ENCODE results near the gene SUSD5.

The SUSD5 gene

DNA sequence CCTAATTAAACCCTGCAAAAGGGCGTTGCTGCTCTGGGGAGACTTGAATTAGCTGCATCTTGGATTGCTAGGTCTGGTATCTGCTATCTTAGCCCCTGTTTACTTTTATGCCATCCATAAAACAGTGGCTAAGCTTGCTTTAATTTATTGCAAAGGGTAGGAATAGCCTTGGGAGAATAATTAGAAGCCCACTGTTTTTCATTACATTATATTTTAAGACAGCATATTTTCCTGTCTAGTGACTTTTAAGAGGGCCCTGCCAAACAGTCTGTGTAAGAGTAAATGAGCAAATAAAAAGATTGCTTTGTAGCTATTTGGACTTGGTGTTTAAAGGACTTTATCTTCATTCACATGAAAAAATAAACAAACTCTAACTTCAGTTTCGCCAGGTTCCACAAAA lies 17.4 kb upstream of the SUSD5 start:
- ChIA-PET CTCF (interaction anchor here (0.7 kb wide), 1 partner anchor 317 kb away, joined by 6 read pairs; no protein-coding TSS in a partner anchor), POLR2A (no interaction called here)
- peak overlapping the region; percentile 43; the same call in 1 of the 2 replicates for H3K27ac ChIP-seq (ENCODE audit: extremely low read depth, low read depth, low read length)

More for the DNA sequence above, 17.4 kb upstream of the SUSD5 start:
- Histone ChIP-seq H3K9me3 (ENCODE audit: control insufficient read depth, insufficient read depth, low read depth, low read length) (no peaks in the 10 kb centered on the region), H3K4me1 (ENCODE audit: control insufficient read depth, insufficient read depth, low read length) (0 out of 2 replicates have a peak, but pooled peaks cover 5% of the 10 kb centered on the region), H3K36me3 (ENCODE audit: control insufficient read depth in 2 of 2, insufficient read depth in 1 of 2, low read length in 2 of 2) (no peaks in the 10 kb centered on the region), H3K4me3 (ENCODE audit: low read depth, low read length) (no peak overlapping the region)
- TF ChIP-seq ZXDB (tag by site-specific recombination; IDR thresholded peaks at IDR 0.05) (0 out of 2 replicates have a peak, but pooled peaks have one; percentile 48), FEZF1 (tag by site-specific recombination; IDR thresholded peaks at IDR 0.05) (peak; percentile 80), MZF1 (tag by site-specific recombination; IDR thresholded peaks at IDR 0.05; ENCODE audit: borderline replicate concordance) (no peak), SCRT1 (tag by site-specific recombination; IDR thresholded peaks at IDR 0.05; ENCODE audit: borderline replicate concordance) (0 out of 2 replicates have a peak, but pooled peaks have one; percentile 24), ZSCAN30 (tag by site-specific recombination; IDR thresholded peaks at IDR 0.05) (0 out of 2 replicates have a peak, but pooled peaks have one; percentile 57), ZNF843 (tag by site-specific recombination; IDR thresholded peaks at IDR 0.05) (peak; percentile 83), OVOL3 (tag by site-specific recombination; IDR thresholded peaks at IDR 0.05) (peak; percentile 40; the same call in 1 of the 2 replicates), TRIM28 (IDR thresholded peaks at IDR 0.05; ENCODE audit: borderline replicate concordance, low read length) (peak; percentile 46; the same call in 1 of the 2 replicates), ZNF555 (tag by site-specific recombination; conservative IDR thresholded peaks at IDR 0.05) (no peak), MEIS1 (CRISPR knock-in tag; IDR thresholded peaks at IDR 0.05; ENCODE audit: borderline replicate concordance) (no peak), ZNF561 (tag by site-specific recombination; IDR thresholded peaks at IDR 0.05; ENCODE audit: borderline replicate concordance) (no peak), ZNF423 (tag by site-specific recombination; IDR thresholded peaks at IDR 0.05) (0 out of 2 replicates have a peak, but pooled peaks have one; percentile 28), KLF7 (tag by site-specific recombination; IDR thresholded peaks at IDR 0.05; ENCODE audit: borderline replicate concordance) (peak; percentile 63; the same call in 1 of the 2 replicates), WT1 (tag by site-specific recombination; IDR thresholded peaks at IDR 0.05) (peak; percentile 48; the same call in 1 of the 2 replicates), HOXD13 (CRISPR knock-in tag; IDR thresholded peaks at IDR 0.05; ENCODE audit: borderline replicate concordance) (peak; percentile 62; the same call in 1 of the 2 replicates), ZBTB8A (tag by site-specific recombination; IDR thresholded peaks at IDR 0.05) (peak; percentile 69; the same call in 1 of the 2 replicates), TCF7L2 (IDR thresholded peaks at IDR 0.05; ENCODE audit: borderline replicate concordance, low read depth, low read length) (peak; percentile 55; the same call in 1 of the 2 replicates), GLIS1 (tag by site-specific recombination; IDR thresholded peaks at IDR 0.05) (peak; percentile 40)
- TF ChIP-seq, protein P1, sequence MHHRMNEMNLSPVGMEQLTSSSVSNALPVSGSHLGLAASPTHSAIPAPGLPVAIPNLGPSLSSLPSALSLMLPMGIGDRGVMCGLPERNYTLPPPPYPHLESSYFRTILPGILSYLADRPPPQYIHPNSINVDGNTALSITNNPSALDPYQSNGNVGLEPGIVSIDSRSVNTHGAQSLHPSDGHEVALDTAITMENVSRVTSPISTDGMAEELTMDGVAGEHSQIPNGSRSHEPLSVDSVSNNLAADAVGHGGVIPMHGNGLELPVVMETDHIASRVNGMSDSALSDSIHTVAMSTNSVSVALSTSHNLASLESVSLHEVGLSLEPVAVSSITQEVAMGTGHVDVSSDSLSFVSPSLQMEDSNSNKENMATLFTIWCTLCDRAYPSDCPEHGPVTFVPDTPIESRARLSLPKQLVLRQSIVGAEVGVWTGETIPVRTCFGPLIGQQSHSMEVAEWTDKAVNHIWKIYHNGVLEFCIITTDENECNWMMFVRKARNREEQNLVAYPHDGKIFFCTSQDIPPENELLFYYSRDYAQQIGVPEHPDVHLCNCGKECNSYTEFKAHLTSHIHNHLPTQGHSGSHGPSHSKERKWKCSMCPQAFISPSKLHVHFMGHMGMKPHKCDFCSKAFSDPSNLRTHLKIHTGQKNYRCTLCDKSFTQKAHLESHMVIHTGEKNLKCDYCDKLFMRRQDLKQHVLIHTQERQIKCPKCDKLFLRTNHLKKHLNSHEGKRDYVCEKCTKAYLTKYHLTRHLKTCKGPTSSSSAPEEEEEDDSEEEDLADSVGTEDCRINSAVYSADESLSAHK (tag by site-specific recombination; IDR thresholded peaks at IDR 0.05) = peak; percentile 76
- TF ChIP-seq, protein P2, sequence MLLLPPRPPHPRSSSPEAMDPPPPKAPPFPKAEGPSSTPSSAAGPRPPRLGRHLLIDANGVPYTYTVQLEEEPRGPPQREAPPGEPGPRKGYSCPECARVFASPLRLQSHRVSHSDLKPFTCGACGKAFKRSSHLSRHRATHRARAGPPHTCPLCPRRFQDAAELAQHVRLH (tag by site-specific recombination; IDR thresholded peaks at IDR 0.05) = peak; percentile 90
- TF ChIP-seq, protein P3, sequence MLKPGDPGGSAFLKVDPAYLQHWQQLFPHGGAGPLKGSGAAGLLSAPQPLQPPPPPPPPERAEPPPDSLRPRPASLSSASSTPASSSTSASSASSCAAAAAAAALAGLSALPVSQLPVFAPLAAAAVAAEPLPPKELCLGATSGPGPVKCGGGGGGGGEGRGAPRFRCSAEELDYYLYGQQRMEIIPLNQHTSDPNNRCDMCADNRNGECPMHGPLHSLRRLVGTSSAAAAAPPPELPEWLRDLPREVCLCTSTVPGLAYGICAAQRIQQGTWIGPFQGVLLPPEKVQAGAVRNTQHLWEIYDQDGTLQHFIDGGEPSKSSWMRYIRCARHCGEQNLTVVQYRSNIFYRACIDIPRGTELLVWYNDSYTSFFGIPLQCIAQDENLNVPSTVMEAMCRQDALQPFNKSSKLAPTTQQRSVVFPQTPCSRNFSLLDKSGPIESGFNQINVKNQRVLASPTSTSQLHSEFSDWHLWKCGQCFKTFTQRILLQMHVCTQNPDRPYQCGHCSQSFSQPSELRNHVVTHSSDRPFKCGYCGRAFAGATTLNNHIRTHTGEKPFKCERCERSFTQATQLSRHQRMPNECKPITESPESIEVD (tag by site-specific recombination; IDR thresholded peaks at IDR 0.05) = peak; percentile 67
- TF ChIP-seq, protein P4, sequence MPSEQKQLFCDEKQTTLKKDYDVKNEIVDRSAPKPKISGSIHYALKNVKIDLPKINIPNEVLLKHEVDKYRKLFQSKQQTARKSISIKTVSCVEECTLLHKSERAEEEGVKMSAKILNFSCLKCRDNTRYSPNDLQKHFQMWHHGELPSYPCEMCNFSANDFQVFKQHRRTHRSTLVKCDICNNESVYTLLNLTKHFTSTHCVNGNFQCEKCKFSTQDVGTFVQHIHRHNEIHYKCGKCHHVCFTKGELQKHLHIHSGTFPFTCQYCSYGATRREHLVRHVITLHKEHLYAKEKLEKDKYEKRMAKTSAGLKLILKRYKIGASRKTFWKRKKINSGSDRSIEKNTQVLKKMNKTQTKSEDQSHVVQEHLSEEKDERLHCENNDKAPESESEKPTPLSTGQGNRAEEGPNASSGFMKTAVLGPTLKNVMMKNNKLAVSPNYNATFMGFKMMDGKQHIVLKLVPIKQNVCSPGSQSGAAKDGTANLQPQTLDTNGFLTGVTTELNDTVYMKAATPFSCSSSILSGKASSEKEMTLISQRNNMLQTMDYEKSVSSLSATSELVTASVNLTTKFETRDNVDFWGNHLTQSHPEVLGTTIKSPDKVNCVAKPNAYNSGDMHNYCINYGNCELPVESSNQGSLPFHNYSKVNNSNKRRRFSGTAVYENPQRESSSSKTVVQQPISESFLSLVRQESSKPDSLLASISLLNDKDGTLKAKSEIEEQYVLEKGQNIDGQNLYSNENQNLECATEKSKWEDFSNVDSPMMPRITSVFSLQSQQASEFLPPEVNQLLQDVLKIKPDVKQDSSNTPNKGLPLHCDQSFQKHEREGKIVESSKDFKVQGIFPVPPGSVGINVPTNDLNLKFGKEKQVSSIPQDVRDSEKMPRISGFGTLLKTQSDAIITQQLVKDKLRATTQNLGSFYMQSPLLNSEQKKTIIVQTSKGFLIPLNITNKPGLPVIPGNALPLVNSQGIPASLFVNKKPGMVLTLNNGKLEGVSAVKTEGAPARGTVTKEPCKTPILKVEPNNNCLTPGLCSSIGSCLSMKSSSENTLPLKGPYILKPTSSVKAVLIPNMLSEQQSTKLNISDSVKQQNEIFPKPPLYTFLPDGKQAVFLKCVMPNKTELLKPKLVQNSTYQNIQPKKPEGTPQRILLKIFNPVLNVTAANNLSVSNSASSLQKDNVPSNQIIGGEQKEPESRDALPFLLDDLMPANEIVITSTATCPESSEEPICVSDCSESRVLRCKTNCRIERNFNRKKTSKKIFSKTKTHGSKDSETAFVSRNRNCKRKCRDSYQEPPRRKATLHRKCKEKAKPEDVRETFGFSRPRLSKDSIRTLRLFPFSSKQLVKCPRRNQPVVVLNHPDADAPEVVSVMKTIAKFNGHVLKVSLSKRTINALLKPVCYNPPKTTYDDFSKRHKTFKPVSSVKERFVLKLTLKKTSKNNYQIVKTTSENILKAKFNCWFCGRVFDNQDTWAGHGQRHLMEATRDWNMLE (tag by site-specific recombination; conservative IDR thresholded peaks at IDR 0.05; ENCODE audit: low read depth) = no peak

All from HEK293 (cell line).